ENCODE results near the gene TRIB2. TPM values are rescaled to one million over a fixed set of nuclear protein-coding genes. Genes with fewer than 3 reads are reported as not detected.
"Not testable (repeated sequence)": the region's sequence is repeated elsewhere in the genome, so short reads cannot be mapped to it uniquely, and the experiment has no call there.

TRIB2 gene
- polyA plus RNA-seq, 3 donors = 0.29 to 2.6 (median 0.51) TPM

- H3K4me1 Mint-ChIP-seq = peaks cover 3% of the 10 kb centered on the region
- no peak overlapping the region for H3K4me3 Mint-ChIP-seq
- H3K27ac Mint-ChIP-seq = no peak overlapping the region
- Histone ChIP-seq H3K4me3 (replicated peaks in 1 of 3; ENCODE audit: low read depth in 2 of 3, low read length in 3 of 3) (no peak overlapping the region), H4K20me1 (ENCODE audit: insufficient read depth, low read length) (no peaks in the 10 kb centered on the region), H3K27me3 (ENCODE audit: control insufficient read depth in 2 of 2, insufficient read depth in 2 of 2, low read length in 2 of 2) (peaks cover 10 to 21% of the 10 kb centered on the region in 2 donors), H3K9me3 (replicated peaks in 1 of 2; ENCODE audit: control insufficient read depth in 1 of 2, insufficient read depth in 1 of 2, low read length in 2 of 2) (peaks cover 0 to 5% of the 10 kb centered on the region in 2 donors), H3K4me1 (ENCODE audit: control insufficient read depth in 1 of 2, insufficient read depth in 2 of 2, low read length in 2 of 2) (no peaks in the 10 kb centered on the region), H3K27ac (ENCODE audit: low read depth in 1 of 2, low read length in 2 of 2) (no peak overlapping the region), H3K36me3 (replicated peaks in 1 of 2; ENCODE audit: control insufficient read depth in 1 of 2, insufficient read depth in 2 of 2, low read length in 2 of 2) (no peaks in the 10 kb centered on the region), H3K9ac (ENCODE audit: insufficient read depth, low read length, poor library complexity, severe bottlenecking) (no peak overlapping the region), H3K4me2 (replicated peaks; ENCODE audit: extremely low read depth, low read length, poor library complexity, severe bottlenecking) (no peak overlapping the region), H3K79me2 (ENCODE audit: insufficient read depth, low read length) (no peaks in the 10 kb centered on the region), H2AFZ (ENCODE audit: insufficient read depth, low read depth, low read length, poor library complexity, severe bottlenecking) (no peak overlapping the region)
- intact Hi-C loops (cut with micrococcal nuclease) = no loop called here
- no peak for DNase-seq
- peaks cover 16 to 30% (median 23%) of the 10 kb centered on the region in 3 donors for H3K27me3 Mint-ChIP-seq (ENCODE audit: low read depth in 3 of 3)
- peaks cover 11 to 16% (median 13%) of the 10 kb centered on the region in 7 donors for H3K9me3 Mint-ChIP-seq
- no peaks in the 10 kb centered on the region for H3K36me3 Mint-ChIP-seq
- 86% methylated on average over 3 of the region's 5 CpGs for WGBS (ENCODE audit: insufficient coverage)
- no peak for TF ChIP-seq CTCF (IDR thresholded peaks at IDR 0.05)
These were observed 37.1 kb upstream of the TRIB2 start for GRCh38 chr2:12679550-12680072.

- WGBS (ENCODE audit: insufficient coverage) = 14% methylated on average over 1 of the region's 1 CpG
- H3K27ac Mint-ChIP-seq = not testable (repeated sequence)
These were observed 36.6 kb upstream of the TRIB2 start for GRCh38 chr2:12680115-12680514.

More at GRCh38 chr2:12680115-12680514, 36.6 kb upstream of the TRIB2 start:
- H3K27ac ChIP-seq (ENCODE audit: low read depth in 1 of 2, low read length in 2 of 2); H3K9me3 ChIP-seq (replicated peaks in 1 of 2; ENCODE audit: control insufficient read depth in 1 of 2, insufficient read depth in 1 of 2, low read length in 2 of 2); H3K4me2 ChIP-seq (replicated peaks; ENCODE audit: extremely low read depth, low read length, poor library complexity, severe bottlenecking); H3K4me3 ChIP-seq (replicated peaks in 1 of 3; ENCODE audit: low read depth in 2 of 3, low read length in 3 of 3); H3K9ac ChIP-seq (ENCODE audit: insufficient read depth, low read length, poor library complexity, severe bottlenecking); H4K20me1 ChIP-seq (ENCODE audit: insufficient read depth, low read length); H3K4me3 Mint-ChIP-seq; H3K4me1 ChIP-seq (ENCODE audit: control insufficient read depth in 1 of 2, insufficient read depth in 2 of 2, low read length in 2 of 2); intact Hi-C loops (cut with micrococcal nuclease); DNase-seq; H3K4me1 Mint-ChIP-seq; H3K36me3 Mint-ChIP-seq; H2AFZ ChIP-seq (ENCODE audit: insufficient read depth, low read depth, low read length, poor library complexity, severe bottlenecking); H3K36me3 ChIP-seq (replicated peaks in 1 of 2; ENCODE audit: control insufficient read depth in 1 of 2, insufficient read depth in 2 of 2, low read length in 2 of 2); H3K79me2 ChIP-seq (ENCODE audit: insufficient read depth, low read length): not testable (repeated sequence)
- peaks cover 11 to 16% (median 13%) of the 10 kb centered on the region in 7 donors for H3K9me3 Mint-ChIP-seq
- H3K27me3 ChIP-seq (ENCODE audit: control insufficient read depth in 2 of 2, insufficient read depth in 2 of 2, low read length in 2 of 2) = peaks cover 14 to 23% of the 10 kb centered on the region in 2 donors
- H3K27me3 Mint-ChIP-seq (ENCODE audit: low read depth in 3 of 3) = peaks cover 17 to 34% (median 27%) of the 10 kb centered on the region in 3 donors
